ENCODE data around the gene GALNT13. TPM values are rescaled to one million over a fixed set of nuclear protein-coding genes. Genes with fewer than 3 reads are reported as not detected.

The GALNT13 gene
- total RNA-seq, 6 experiments from 2014 or later, result not detected

DNA sequence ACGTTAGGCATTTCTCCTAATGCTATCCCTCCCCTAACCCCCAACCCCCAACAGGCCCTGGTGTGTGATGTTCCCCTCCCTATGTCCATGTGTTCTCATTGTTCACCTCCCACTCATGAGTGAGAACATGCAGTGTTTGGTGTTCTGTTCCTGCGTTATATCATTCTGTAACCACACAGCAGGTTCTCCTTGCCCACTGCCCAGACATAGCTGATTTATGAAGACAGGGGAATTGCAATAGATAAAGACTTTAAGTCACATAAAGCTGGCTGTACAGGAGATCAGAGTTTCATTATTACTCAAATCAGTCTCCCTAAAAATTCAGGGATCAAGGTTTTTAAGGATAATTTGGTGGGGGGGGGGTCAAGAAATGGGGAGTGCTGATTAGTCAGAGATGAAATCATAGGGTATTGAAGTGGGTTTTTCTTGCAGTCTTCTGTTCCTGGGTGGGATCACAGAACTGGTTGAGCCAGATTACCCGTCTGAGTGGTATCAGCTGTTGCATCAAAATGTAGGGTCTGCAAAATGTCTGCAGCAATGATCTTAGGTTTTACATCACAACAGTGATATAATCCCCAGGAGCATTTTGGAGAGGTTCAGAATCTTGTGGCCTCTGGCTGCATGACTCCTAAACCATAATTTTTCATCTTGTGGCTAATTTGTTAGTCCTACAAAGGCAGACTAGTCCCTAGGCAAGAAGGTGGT lies 434.7 kb downstream of the GALNT13 start:
- H3K9me3 Mint-ChIP-seq, result peaks cover 12% of the 10 kb centered on the region
- no peak overlapping the region for H3K27ac Mint-ChIP-seq
- DNase-seq, result no peak
- H3K4me1 Mint-ChIP-seq (ENCODE audit: low read depth), result no peaks in the 10 kb centered on the region
- H3K4me3 Mint-ChIP-seq, result no peak overlapping the region
- H3K27me3 Mint-ChIP-seq (ENCODE audit: insufficient read depth), result no peaks in the 10 kb centered on the region; the same call in 1 of the 2 replicates
- TF ChIP-seq, protein P1, sequence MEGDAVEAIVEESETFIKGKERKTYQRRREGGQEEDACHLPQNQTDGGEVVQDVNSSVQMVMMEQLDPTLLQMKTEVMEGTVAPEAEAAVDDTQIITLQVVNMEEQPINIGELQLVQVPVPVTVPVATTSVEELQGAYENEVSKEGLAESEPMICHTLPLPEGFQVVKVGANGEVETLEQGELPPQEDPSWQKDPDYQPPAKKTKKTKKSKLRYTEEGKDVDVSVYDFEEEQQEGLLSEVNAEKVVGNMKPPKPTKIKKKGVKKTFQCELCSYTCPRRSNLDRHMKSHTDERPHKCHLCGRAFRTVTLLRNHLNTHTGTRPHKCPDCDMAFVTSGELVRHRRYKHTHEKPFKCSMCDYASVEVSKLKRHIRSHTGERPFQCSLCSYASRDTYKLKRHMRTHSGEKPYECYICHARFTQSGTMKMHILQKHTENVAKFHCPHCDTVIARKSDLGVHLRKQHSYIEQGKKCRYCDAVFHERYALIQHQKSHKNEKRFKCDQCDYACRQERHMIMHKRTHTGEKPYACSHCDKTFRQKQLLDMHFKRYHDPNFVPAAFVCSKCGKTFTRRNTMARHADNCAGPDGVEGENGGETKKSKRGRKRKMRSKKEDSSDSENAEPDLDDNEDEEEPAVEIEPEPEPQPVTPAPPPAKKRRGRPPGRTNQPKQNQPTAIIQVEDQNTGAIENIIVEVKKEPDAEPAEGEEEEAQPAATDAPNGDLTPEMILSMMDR (IDR thresholded peaks at IDR 0.05), result no peak
- H3K36me3 Mint-ChIP-seq (ENCODE audit: low read depth), result peaks cover 4% of the 10 kb centered on the region; the same call in 1 of the 2 replicates

DNA sequence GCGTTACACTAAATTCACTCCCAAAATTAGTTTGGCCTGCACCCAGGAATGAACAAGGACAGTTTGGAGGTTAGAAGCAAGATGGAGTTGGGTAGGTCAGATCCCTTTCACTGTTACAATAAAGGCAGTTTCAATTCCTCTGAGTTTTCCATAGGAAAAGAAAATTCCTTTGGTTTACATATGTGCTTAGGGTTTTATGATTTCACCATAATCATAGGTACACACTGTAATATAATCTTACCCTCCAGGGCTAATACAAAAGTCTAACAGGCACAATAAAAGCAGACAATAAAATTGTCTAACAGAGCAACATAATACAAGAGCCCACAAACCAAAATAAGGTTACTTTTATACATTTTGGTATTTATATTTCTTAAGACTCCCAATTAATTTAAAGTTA lies 435.3 kb downstream of the GALNT13 start:
- no peak overlapping the region for H3K4me3 Mint-ChIP-seq
- H3K4me1 Mint-ChIP-seq (ENCODE audit: low read depth), result no peaks in the 10 kb centered on the region
- H3K27ac Mint-ChIP-seq, result no peak overlapping the region
- H3K27me3 Mint-ChIP-seq (ENCODE audit: insufficient read depth), result no peaks in the 10 kb centered on the region; the same call in 1 of the 2 replicates
- peaks cover 4% of the 10 kb centered on the region; the same call in 1 of the 2 replicates for H3K36me3 Mint-ChIP-seq (ENCODE audit: low read depth)
- DNase-seq, result no peak
- peaks cover 12% of the 10 kb centered on the region for H3K9me3 Mint-ChIP-seq
- TF ChIP-seq, protein P1 (IDR thresholded peaks at IDR 0.05), result no peak

DNA sequence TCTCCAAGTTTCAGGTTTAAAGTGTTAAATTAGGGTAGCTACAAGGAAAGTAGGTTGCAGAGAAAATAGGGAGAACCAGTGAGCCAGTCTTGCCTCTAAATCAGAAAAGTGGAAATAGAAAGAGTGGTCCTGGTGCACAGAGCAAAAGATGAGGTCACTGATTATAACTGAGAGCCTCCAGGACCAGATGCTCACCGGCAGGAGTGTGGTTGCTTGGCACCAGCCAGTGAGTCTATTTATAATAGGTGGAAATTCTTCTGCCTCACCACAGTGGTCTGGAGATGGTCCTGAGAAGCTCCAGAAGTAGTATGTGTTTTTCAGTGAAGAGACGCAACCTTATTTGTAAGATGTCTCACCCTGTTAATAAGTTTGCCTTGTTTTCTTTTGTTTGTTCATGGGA lies 452.9 kb downstream of the GALNT13 start:
- Mint-ChIP-seq H3K4me3 (no peak overlapping the region), H3K27ac (no peak overlapping the region), H3K27me3 (ENCODE audit: insufficient read depth) (no peaks in the 10 kb centered on the region), H3K4me1 (ENCODE audit: low read depth) (no peaks in the 10 kb centered on the region), H3K9me3 (peaks cover 43% of the 10 kb centered on the region), H3K36me3 (ENCODE audit: low read depth) (no peaks in the 10 kb centered on the region)
- DNase-seq, result no peak
- TF ChIP-seq, protein P1 (IDR thresholded peaks at IDR 0.05), result no peak

DNA sequence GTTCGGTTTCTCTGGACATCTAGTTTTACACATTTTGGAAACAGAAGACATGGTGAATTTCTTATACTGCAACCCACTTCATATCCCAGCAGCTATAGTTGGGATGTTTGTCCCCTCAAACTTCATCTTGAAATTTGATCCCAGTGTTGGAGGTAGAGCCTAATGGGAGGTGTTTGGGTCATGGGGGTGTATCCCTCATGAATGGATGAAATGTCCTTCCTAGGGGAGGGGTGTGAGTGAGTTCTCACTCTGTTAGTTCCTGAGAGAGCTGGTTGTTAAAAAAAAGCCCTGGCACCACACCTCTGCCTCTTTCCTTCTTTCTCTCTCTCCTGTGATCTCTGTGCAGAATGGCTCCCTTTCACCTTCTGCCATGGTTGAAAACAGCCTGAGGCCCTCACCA lies 457.8 kb downstream of the GALNT13 start:
- no peak overlapping the region for H3K4me3 Mint-ChIP-seq
- no peaks in the 10 kb centered on the region for H3K4me1 Mint-ChIP-seq (ENCODE audit: low read depth)
- H3K9me3 Mint-ChIP-seq, result peaks cover 44% of the 10 kb centered on the region
- no peak for DNase-seq
- TF ChIP-seq, protein P1 (IDR thresholded peaks at IDR 0.05), result no peak
- no peak overlapping the region for H3K27ac Mint-ChIP-seq
- no peaks in the 10 kb centered on the region for H3K36me3 Mint-ChIP-seq (ENCODE audit: low read depth)
- H3K27me3 Mint-ChIP-seq (ENCODE audit: insufficient read depth), result no peaks in the 10 kb centered on the region

DNA sequence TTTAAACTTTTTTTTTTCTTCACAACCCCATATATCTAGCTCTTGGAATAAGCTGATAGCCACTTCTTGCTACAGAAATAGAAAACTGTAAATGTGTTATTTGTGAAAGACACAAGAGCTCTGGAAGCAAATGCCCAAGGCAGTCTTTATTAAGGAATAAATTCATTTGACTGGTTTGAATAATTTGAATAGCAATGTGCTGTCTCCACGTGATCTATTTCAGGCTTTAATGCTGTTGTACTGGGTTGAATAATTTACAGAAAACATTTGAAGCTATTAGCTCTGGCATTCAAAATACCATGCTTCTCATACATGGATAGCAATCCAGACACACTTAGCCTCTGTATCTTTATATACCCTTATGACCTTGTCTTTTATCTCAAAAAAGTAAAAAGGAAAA lies 460.1 kb downstream of the GALNT13 start:
- Mint-ChIP-seq H3K4me3 (no peak overlapping the region), H3K4me1 (ENCODE audit: low read depth) (no peaks in the 10 kb centered on the region), H3K27ac (no peak overlapping the region), H3K27me3 (ENCODE audit: insufficient read depth) (no peaks in the 10 kb centered on the region), H3K36me3 (ENCODE audit: low read depth) (no peaks in the 10 kb centered on the region), H3K9me3 (peaks cover 34% of the 10 kb centered on the region)
- TF ChIP-seq, protein P1 (IDR thresholded peaks at IDR 0.05), result no peak
- no peak for DNase-seq
